Measurements from ENCODE around the gene RNF220.
"Not testable (repeated sequence)": the region's sequence is repeated elsewhere in the genome, so short reads cannot be mapped to it uniquely, and the experiment has no call there.

The RNF220 gene

GRCh38 chr1:44554706-44555105 lies 149.7 kb downstream of the RNF220 start:
- DNase-seq = no peak

GRCh38 chr1:44557778-44558177 lies 152.7 kb downstream of the RNF220 start:
- no peak for DNase-seq

GRCh38 chr1:44558883-44559282 lies 153.8 kb downstream of the RNF220 start:
- DNase-seq = no peak

GRCh38 chr1:44559330-44559729 lies 154.3 kb downstream of the RNF220 start:
- no peak for DNase-seq

GRCh38 chr1:44559913-44560312 lies 154.9 kb downstream of the RNF220 start:
- no peak for DNase-seq

GRCh38 chr1:44560696-44561095 lies 155.6 kb downstream of the RNF220 start:
- DNase-seq = not testable (repeated sequence)

GRCh38 chr1:44565259-44565750 lies 160.2 kb downstream of the RNF220 start:
- no peak for DNase-seq

GRCh38 chr1:44565833-44566232 lies 160.8 kb downstream of the RNF220 start:
- no peak for DNase-seq

- no peak for DNase-seq
Measured at GRCh38 chr1:44566281-44567046, 161.4 kb downstream of the RNF220 start.

- no peak for DNase-seq
Measured at GRCh38 chr1:44568128-44568900, 163.3 kb downstream of the RNF220 start.

GRCh38 chr1:44569491-44569890 lies 164.4 kb downstream of the RNF220 start:
- no peak for DNase-seq

GRCh38 chr1:44571712-44572571 lies 166.9 kb downstream of the RNF220 start:
- DNase-seq = peak; percentile 54

GRCh38 chr1:44572572-44572879 lies 167.5 kb downstream of the RNF220 start:
- no peak for DNase-seq

GRCh38 chr1:44575396-44575795 lies 170.3 kb downstream of the RNF220 start:
- DNase-seq = no peak

- no peak for DNase-seq
Measured at GRCh38 chr1:44576456-44577150, 171.5 kb downstream of the RNF220 start.

- DNase-seq = no peak
Measured at GRCh38 chr1:44581205-44581604, 176.2 kb downstream of the RNF220 start.

- DNase-seq = no peak
Measured at GRCh38 chr1:44584167-44584566, 179.1 kb downstream of the RNF220 start.

GRCh38 chr1:44585315-44585920 lies 180.4 kb downstream of the RNF220 start:
- no peak for DNase-seq

- DNase-seq = no peak
Measured at GRCh38 chr1:44587796-44588460, 182.9 kb downstream of the RNF220 start.

- no peak for DNase-seq
Measured at GRCh38 chr1:44588551-44589210, 183.6 kb downstream of the RNF220 start.

GRCh38 chr1:44590475-44590874 lies 185.4 kb downstream of the RNF220 start:
- DNase-seq = no peak

All from CD4-positive, alpha-beta T cell treated with Interleukin-17A for 1 hour (primary cell).